Activated T-cell treated with anti-CD3 and anti-CD28 coated beads, Interleukin-2, amount 50 U/mL, for 1 hour (primary cell): ENCODE data around the gene HLA-G.

Source experiments
- DNase-seq: peaks from one replicate; pipeline ENCODE4 v3.0.0-alpha.2; 2020

Gene HLA-G

GRCh38 chr6:29818892-29819291 is 8.7 kb upstream of the HLA-G start:
- no peak for DNase-seq

- no peak for DNase-seq
Observed at GRCh38 chr6:29824144-29824543, 3.5 kb upstream of the HLA-G start.

- no peak for DNase-seq
Observed at GRCh38 chr6:29825848-29826247, 1.8 kb upstream of the HLA-G start.

- DNase-seq: no peak
Observed at GRCh38 chr6:29826271-29826670, 1.4 kb upstream of the HLA-G start.

- DNase-seq: peak; percentile 40
Observed at GRCh38 chr6:29828471-29828797, 809 bp downstream of the HLA-G start.

- DNase-seq: no peak
Observed at GRCh38 chr6:29829766-29830165, 2.1 kb downstream of the HLA-G start.

GRCh38 chr6:29830409-29830808 is 2.8 kb downstream of the HLA-G start:
- DNase-seq: no peak

GRCh38 chr6:29831776-29832175 is 4.2 kb downstream of the HLA-G start:
- no peak for DNase-seq

GRCh38 chr6:29834564-29835436 is 7.2 kb downstream of the HLA-G start:
- peak; percentile 72 for DNase-seq

GRCh38 chr6:29839917-29840316 is 12.3 kb downstream of the HLA-G start:
- DNase-seq: no peak

- DNase-seq: no peak
Observed at GRCh38 chr6:29841030-29841429, 13.4 kb downstream of the HLA-G start.

- DNase-seq: no peak
Observed at GRCh38 chr6:29845405-29846006, 17.9 kb downstream of the HLA-G start.

- peak; percentile 90 for DNase-seq
Observed at GRCh38 chr6:29847871-29848630, 20.4 kb downstream of the HLA-G start.

GRCh38 chr6:29850011-29850553 is 22.5 kb downstream of the HLA-G start:
- peak; percentile 49 for DNase-seq

- DNase-seq: no peak
Observed at GRCh38 chr6:29851190-29851589, 23.6 kb downstream of the HLA-G start.

- DNase-seq: no peak
Observed at GRCh38 chr6:29853245-29853644, 25.6 kb downstream of the HLA-G start.

- no peak for DNase-seq
Observed at GRCh38 chr6:29858006-29858405, 30.4 kb downstream of the HLA-G start.

- no peak for DNase-seq
Observed at GRCh38 chr6:29861521-29862255, 34.1 kb downstream of the HLA-G start.

GRCh38 chr6:29864037-29864810 is 36.6 kb downstream of the HLA-G start:
- no peak for DNase-seq

- no peak for DNase-seq
Observed at GRCh38 chr6:29865631-29866030, 38.0 kb downstream of the HLA-G start.

- no peak for DNase-seq
Observed at GRCh38 chr6:29870104-29870503, 42.5 kb downstream of the HLA-G start.

GRCh38 chr6:29872791-29873190 is 45.2 kb downstream of the HLA-G start:
- no peak for DNase-seq
